Liver (tissue), 9 donors: Measurements from ENCODE around the gene ATP13A1. TPM values are rescaled to one million over a fixed set of nuclear protein-coding genes. Genes with fewer than 3 reads are reported as not detected.
A peak's percentile ranks its signal among the peaks of the same experiment; 100 is the strongest.
"Not testable (repeated sequence)": the region's sequence is repeated elsewhere in the genome, so short reads cannot be mapped to it uniquely, and the experiment has no call there.

Experiments used
- DNase-seq: peaks from one replicate; pipeline ENCODE4 v3.0.0-alpha.2; 2017; ENCODE audit warnings: low spot score
- H3K27ac ChIP-seq, 2 donors: one replicate each; pipeline ENCODE4 v1.7.0; 2013; ENCODE audit warnings: inconsistent platforms in 2 of 2, low read length in 2 of 2, control low read depth in 1 of 2, low read depth in 1 of 2, mild to moderate bottlenecking in 1 of 2
- H3K27me3 ChIP-seq, 4 donors: one replicate each; pipeline versions ENCODE4 v1.6.1 to v1.7.0; 2013; ENCODE audit warnings: low read length in 3 of 4, inconsistent platforms in 1 of 4, mild to moderate bottlenecking in 1 of 4, moderate library complexity in 1 of 4; ENCODE audit not compliant: control insufficient read depth in 4 of 4, insufficient read depth in 4 of 4
- H3K36me3 ChIP-seq, 4 donors: one replicate each; pipeline versions ENCODE4 v1.6.1 to v1.7.0; 2013; ENCODE audit warnings: low read length in 3 of 4, mild to moderate bottlenecking in 3 of 4, low read depth in 1 of 4, moderate library complexity in 1 of 4; ENCODE audit not compliant: control insufficient read depth in 4 of 4, insufficient read depth in 3 of 4
- H3K4me1 ChIP-seq, 4 donors: one replicate each; pipeline versions ENCODE4 v1.6.1 to v1.7.0; 2013; ENCODE audit warnings: low read length in 3 of 4, mild to moderate bottlenecking in 3 of 4, moderate library complexity in 1 of 4; ENCODE audit not compliant: control insufficient read depth in 4 of 4, insufficient read depth in 4 of 4
- H3K4me3 ChIP-seq, 3 donors: one replicate each; pipeline versions ENCODE4 v1.6.1 to v1.7.0; 2013; ENCODE audit warnings: low read length in 3 of 3, control low read depth in 1 of 3, low read depth in 1 of 3, mild to moderate bottlenecking in 1 of 3
- H3K9ac ChIP-seq, 2 donors: one replicate each; pipeline ENCODE4 v1.7.0; 2013; ENCODE audit warnings: low read length in 2 of 2, mild to moderate bottlenecking in 2 of 2, moderate library complexity in 2 of 2, control low read depth in 1 of 2, low read depth in 1 of 2
- H3K9me3 ChIP-seq, 4 donors: one replicate each; pipeline versions ENCODE4 v1.6.1 to v1.7.0; 2013; ENCODE audit warnings: low read length in 3 of 4; ENCODE audit not compliant: control insufficient read depth in 4 of 4
- CTCF ChIP-seq: fragments of 150-350 bp; IDR thresholded peaks from 2 replicates; pipeline ENCODE4 v1.5.1; 2017; ENCODE audit warnings: improper control_type of control experiment, low read depth, low read length; ENCODE audit not compliant: missing input control
- FOXA1 ChIP-seq: IDR thresholded peaks from 2 replicates; pipeline ENCODE4 v1.6.1; 2016; ENCODE audit warnings: antibody characterized with exemption
- HNF4A ChIP-seq, 2 donors: conservative IDR thresholded peaks; 2 replicates each; pipeline ENCODE4 v1.6.1; 2016; ENCODE audit warnings: antibody characterized with exemption in 2 of 2, mild to moderate bottlenecking in 2 of 2
- MAX ChIP-seq: IDR thresholded peaks from 2 replicates; pipeline ENCODE4 v1.6.1; 2016; ENCODE audit warnings: antibody characterized with exemption
- NR2F2 ChIP-seq: IDR thresholded peaks from 2 replicates; pipeline ENCODE4 v1.6.1; 2016; ENCODE audit warnings: antibody characterized with exemption
- RAD21 ChIP-seq, 2 donors: IDR thresholded peaks; 2 replicates each; pipeline ENCODE4 v1.6.1; 2016; ENCODE audit warnings: antibody characterized with exemption in 2 of 2, mild to moderate bottlenecking in 2 of 2
- REST ChIP-seq: IDR thresholded peaks from 2 replicates; pipeline ENCODE4 v1.6.1; 2016; ENCODE audit warnings: antibody characterized with exemption, mild to moderate bottlenecking
- SP1 ChIP-seq: IDR thresholded peaks from 2 replicates; pipeline ENCODE4 v1.6.1; 2018; ENCODE audit warnings: antibody characterized with exemption, mild to moderate bottlenecking
- TAF1 ChIP-seq: conservative IDR thresholded peaks from 2 replicates; pipeline ENCODE4 v1.6.1; 2016; ENCODE audit warnings: antibody characterized with exemption, mild to moderate bottlenecking
- YY1 ChIP-seq: IDR thresholded peaks from 2 replicates; pipeline ENCODE4 v1.6.1; 2016; ENCODE audit warnings: antibody characterized with exemption, mild to moderate bottlenecking
- ZBTB33 ChIP-seq: IDR thresholded peaks from 2 replicates; pipeline ENCODE4 v1.6.1; 2016; ENCODE audit warnings: antibody characterized with exemption
- WGBS: extraction: QIAGEN DNeasy Blood & Tissue Kit; methylation state at CpG from one replicate; pipeline ENCODE4 v1.1.7; 2013; 5-methylcytosine and 5-hydroxymethylcytosine counted together
- polyA plus RNA-seq, 2 donors: library from polyadenylated mRNA; stranded (reverse) in 1 of 2; unstranded in 1 of 2; fragments of 200-250 nt in 1 of 2; fragments of >200 nt in 1 of 2; fragmentation: Nextera tagmentation in 1 of 2; extraction: Ambion mirVana in 1 of 2; gene quantifications; one replicate each; pipeline versions ENCODE4 v1.2.1 to v1.2.3, GENCODE V29; 2013 to 2015
- total RNA-seq, 2 donors: library from RNA; depleted of rRNA; stranded (reverse); fragments of >200 nt; gene quantifications; one replicate each; pipeline ENCODE4 v1.2.3, GENCODE V29; 2014
- donor health status: healthy.
- donor health status: healthy.
- donor health status: healthy.
- donor health status: healthy.
- donor health status: healthy.

The ATP13A1 gene
- total and polyA plus RNA-seq, 4 donors, result 15.1 to 36.5 (median 20.5) TPM

GRCh38 chr19:19686580-19686979 lies 23.1 kb upstream of the ATP13A1 start:
- DNase-seq, result no peak
- H3K27me3 ChIP-seq, result no peaks in the 10 kb centered on the region
- H3K4me1 ChIP-seq, result no peaks in the 10 kb centered on the region
- H3K9ac ChIP-seq, result no peak overlapping the region
- 95% methylated on average over 6 of the region's 6 CpGs for WGBS
- H3K9me3 ChIP-seq, result peaks cover 3 to 17% (median 10%) of the 10 kb centered on the region in 4 donors
- no peak overlapping the region for H3K27ac ChIP-seq
- H3K36me3 ChIP-seq, result no peaks in the 10 kb centered on the region
- no peak for TF ChIP-seq FOXA1
- no peak for TF ChIP-seq ZBTB33
- no peak for TF ChIP-seq REST
- no peak for TF ChIP-seq SP1
- TF ChIP-seq TAF1, result no peak
- no peak for TF ChIP-seq MAX
- no peak for TF ChIP-seq HNF4A (conservative IDR thresholded peaks at IDR 0.05)
- TF ChIP-seq YY1, result no peak
- TF ChIP-seq NR2F2, result no peak
- no peak overlapping the region for H3K4me3 ChIP-seq

- H3K4me3 ChIP-seq, H3K4me1 ChIP-seq, H3K27me3 ChIP-seq, H3K36me3 ChIP-seq, H3K9ac ChIP-seq, H3K27ac ChIP-seq, DNase-seq: not testable (repeated sequence)
- 98% methylated on average over 15 of the region's 15 CpGs for WGBS
- H3K9me3 ChIP-seq, result peaks cover 7 to 20% (median 14%) of the 10 kb centered on the region in 4 donors
These were observed 22.6 kb upstream of the ATP13A1 start for GRCh38 chr19:19686119-19686518.

- Histone ChIP-seq H3K27ac (no peak overlapping the region), H3K27me3 (no peaks in the 10 kb centered on the region), H3K9me3 (peaks cover 30 to 59% (median 38%) of the 10 kb centered on the region in 4 donors), H3K9ac (no peak overlapping the region), H3K4me1 (no peaks in the 10 kb centered on the region), H3K36me3 (peaks cover 10 to 50% (median 38%) of the 10 kb centered on the region in 4 donors), H3K4me3 (peak overlapping the region in 2 of 3 donors; percentile 46 to 73)
- no peak for DNase-seq
- WGBS, result 98% methylated on average over 20 of the region's 20 CpGs
- TF ChIP-seq RAD21 (IDR thresholded peaks at IDR 0.05), result no peak
- TF ChIP-seq TAF1, result no peak
- no peak for TF ChIP-seq ZBTB33
- no peak for TF ChIP-seq CTCF
- no peak for TF ChIP-seq REST
- TF ChIP-seq HNF4A (conservative IDR thresholded peaks at IDR 0.05), result no peak
These were observed 15.9 kb upstream of the ATP13A1 start for GRCh38 chr19:19679176-19680073.
